ENCODE measurements around the gene SEC22A. TPM values are rescaled to one million over a fixed set of nuclear protein-coding genes. Genes with fewer than 3 reads are reported as not detected.

Gene SEC22A
- total and polyA plus RNA-seq, 2 experiments from 2014 or later, result 8.8 to 12.3 TPM

- no peak overlapping the region for H3K27ac ChIP-seq
- no peak overlapping the region for H3K4me3 ChIP-seq
- H3K27me3 ChIP-seq, result no peaks in the 10 kb centered on the region
- no peaks in the 10 kb centered on the region for H3K36me3 ChIP-seq
- DNase-seq (ENCODE audit: low read depth in 1 of 2, low spot score in 1 of 2), result no peak
- TF ChIP-seq CTCF (IDR thresholded peaks at IDR 0.05; ENCODE audit: low read depth, low read length), result no peak
- H3K4me1 ChIP-seq (ENCODE audit: low read depth), result peaks cover 6% of the 10 kb centered on the region
- no peaks in the 10 kb centered on the region for H3K9me3 ChIP-seq (ENCODE audit: low read depth)
Observed at GRCh38 chr3:123262868-123263267, 61.1 kb downstream of the SEC22A start.

GRCh38 chr3:123263941-123264340 lies 62.2 kb downstream of the SEC22A start:
- Histone ChIP-seq H3K4me1 (ENCODE audit: low read depth) (no peaks in the 10 kb centered on the region), H3K4me3 (no peak overlapping the region), H3K9me3 (ENCODE audit: low read depth) (no peaks in the 10 kb centered on the region), H3K27ac (no peak overlapping the region), H3K36me3 (no peaks in the 10 kb centered on the region), H3K27me3 (no peaks in the 10 kb centered on the region)
- no peak for TF ChIP-seq CTCF (IDR thresholded peaks at IDR 0.05; ENCODE audit: low read depth, low read length)
- no peak for DNase-seq (ENCODE audit: low read depth in 1 of 2, low spot score in 1 of 2)

DNA sequence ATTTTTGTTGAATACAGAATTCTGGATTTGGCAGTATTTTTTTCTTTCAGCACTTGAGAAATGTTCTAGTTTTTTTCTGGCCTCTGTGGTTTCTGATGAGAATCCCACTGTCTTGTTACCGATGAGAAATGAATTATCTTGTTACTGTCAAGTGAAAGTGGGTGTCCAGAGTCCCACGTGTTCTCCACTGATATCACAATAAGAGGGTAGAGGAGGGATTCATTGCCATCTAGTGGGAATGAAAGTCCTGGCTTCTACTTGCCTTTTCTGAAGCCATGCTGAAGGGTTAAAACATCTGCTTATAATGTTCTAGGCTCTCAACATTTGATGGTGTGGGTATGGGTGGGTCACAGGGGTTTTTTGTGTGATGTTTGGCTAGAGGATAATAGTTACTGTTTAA lies 66.1 kb downstream of the SEC22A start:
- Histone ChIP-seq H3K4me1 (ENCODE audit: low read depth) (no peaks in the 10 kb centered on the region), H3K36me3 (no peaks in the 10 kb centered on the region), H3K4me3 (no peak overlapping the region), H3K27me3 (no peaks in the 10 kb centered on the region), H3K27ac (no peak overlapping the region), H3K9me3 (ENCODE audit: low read depth) (no peaks in the 10 kb centered on the region)
- DNase-seq (ENCODE audit: low read depth in 1 of 2, low spot score in 1 of 2), result no peak
- TF ChIP-seq CTCF (IDR thresholded peaks at IDR 0.05; ENCODE audit: low read depth, low read length), result no peak

DNA sequence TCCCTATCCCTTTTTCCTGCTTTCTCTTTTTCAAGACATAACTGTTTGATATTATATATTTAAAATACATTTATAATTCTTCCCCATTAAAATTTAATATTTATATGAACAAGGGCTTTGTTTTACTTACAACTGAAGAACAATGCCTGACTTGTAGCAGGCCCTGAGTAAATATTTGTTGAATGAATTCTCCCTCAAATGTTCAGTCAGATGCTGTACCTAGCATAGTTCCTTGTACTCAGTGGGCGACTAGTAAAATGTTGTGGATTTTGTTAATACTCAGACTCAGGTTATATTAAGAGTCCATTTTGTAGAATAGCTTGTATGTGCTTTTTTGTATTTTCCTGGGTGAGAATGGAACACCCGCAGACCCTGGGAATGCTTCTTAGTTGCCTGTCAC lies 69.1 kb downstream of the SEC22A start:
- Histone ChIP-seq H3K27ac (no peak overlapping the region), H3K9me3 (ENCODE audit: low read depth) (no peaks in the 10 kb centered on the region), H3K36me3 (no peaks in the 10 kb centered on the region), H3K4me1 (ENCODE audit: low read depth) (no peaks in the 10 kb centered on the region), H3K4me3 (no peak overlapping the region), H3K27me3 (no peaks in the 10 kb centered on the region)
- no peak for DNase-seq (ENCODE audit: low read depth in 1 of 2, low spot score in 1 of 2)
- no peak for TF ChIP-seq CTCF (IDR thresholded peaks at IDR 0.05; ENCODE audit: low read depth, low read length)

- H3K4me3 ChIP-seq, result no peak overlapping the region
- H3K4me1 ChIP-seq (ENCODE audit: low read depth), result no peaks in the 10 kb centered on the region
- no peak for TF ChIP-seq CTCF (IDR thresholded peaks at IDR 0.05; ENCODE audit: low read depth, low read length)
- no peaks in the 10 kb centered on the region for H3K9me3 ChIP-seq (ENCODE audit: low read depth)
- H3K36me3 ChIP-seq, result no peaks in the 10 kb centered on the region
- no peak overlapping the region for H3K27ac ChIP-seq
- peak in 1 of 2 donors; percentile 17 for DNase-seq (ENCODE audit: low read depth in 1 of 2, low spot score in 1 of 2)
- no peaks in the 10 kb centered on the region for H3K27me3 ChIP-seq
Observed at GRCh38 chr3:123271466-123272159, 69.9 kb downstream of the SEC22A start.

Data from cardiac muscle cell (in vitro differentiated cells and primary cell).